GM13976 (cell line): ENCODE results near the gene SLC38A8.

ENCODE experiments used
- DNase-seq: peaks from one replicate; pipeline ENCODE4 v3.0.0; 2012; ENCODE audit warnings: low spot score
- CTCF ChIP-seq: IDR thresholded peaks from 2 replicates; pipeline ENCODE4 v1.5.1; 2012; ENCODE audit warnings: borderline replicate concordance, mild to moderate bottlenecking; ENCODE audit not compliant: insufficient read depth; ENCODE audit errors: extremely low read depth, missing control alignments, control extremely low read depth
- in situ Hi-C: fragments of 300-500 bp; cut with MboI; formaldehyde crosslinking; loops from one replicate; pipeline ENCODE4 v1.12.0; 2022; ENCODE audit warnings: low sequenced_read_pairs, mixed read lengths, inconsistent platforms; ENCODE audit not compliant: unreplicated experiment

SLC38A8 gene

DNA sequence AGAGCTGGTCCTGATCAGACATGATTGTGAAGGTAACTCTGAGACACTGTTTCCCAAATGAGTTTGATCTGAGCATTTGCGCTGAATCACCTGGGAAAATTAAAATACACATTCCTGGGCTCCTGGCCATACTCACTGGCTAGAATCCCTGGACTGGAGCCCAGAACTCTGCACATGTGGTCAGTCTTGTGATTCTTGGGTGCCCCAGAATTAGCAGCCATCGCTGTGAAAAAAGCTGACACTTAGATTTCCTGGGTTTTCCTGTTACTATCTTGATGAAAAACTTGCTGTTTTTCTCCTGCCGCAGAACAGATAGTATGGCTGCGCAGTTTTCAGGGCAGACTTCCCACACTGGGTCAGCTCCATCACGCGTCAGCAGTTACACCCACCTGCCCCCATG, 50.0 kb downstream of the SLC38A8 start:
- no peak for DNase-seq
- TF ChIP-seq CTCF: no peak
- in situ Hi-C loops: no loop called here

DNA sequence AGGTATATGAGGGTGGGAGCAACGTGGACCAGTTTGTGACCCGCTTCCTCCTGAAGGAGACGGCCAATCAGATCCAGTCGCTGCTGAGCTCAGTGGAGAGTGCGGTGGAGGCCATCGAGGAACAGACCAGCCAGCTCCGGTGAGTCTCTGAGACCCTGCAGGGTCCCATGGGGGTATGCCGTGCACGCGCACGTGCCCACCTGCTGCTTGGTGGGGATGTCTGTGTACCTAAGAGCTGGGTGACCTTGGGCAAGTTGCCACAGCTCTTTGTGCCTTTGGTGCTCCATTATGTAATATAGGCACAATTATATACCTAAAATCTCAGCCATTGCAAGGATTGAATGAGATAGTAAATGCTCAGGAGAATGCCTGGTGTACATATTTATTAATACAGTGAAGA, 52.1 kb downstream of the SLC38A8 start:
- DNase-seq: no peak
- TF ChIP-seq CTCF: no peak
- in situ Hi-C loops: no loop called here

- no peak for TF ChIP-seq CTCF
- no peak for DNase-seq
- in situ Hi-C loops: no loop called here
Measured at GRCh38 chr16:83989300-83989699, 53.3 kb downstream of the SLC38A8 start.

DNA sequence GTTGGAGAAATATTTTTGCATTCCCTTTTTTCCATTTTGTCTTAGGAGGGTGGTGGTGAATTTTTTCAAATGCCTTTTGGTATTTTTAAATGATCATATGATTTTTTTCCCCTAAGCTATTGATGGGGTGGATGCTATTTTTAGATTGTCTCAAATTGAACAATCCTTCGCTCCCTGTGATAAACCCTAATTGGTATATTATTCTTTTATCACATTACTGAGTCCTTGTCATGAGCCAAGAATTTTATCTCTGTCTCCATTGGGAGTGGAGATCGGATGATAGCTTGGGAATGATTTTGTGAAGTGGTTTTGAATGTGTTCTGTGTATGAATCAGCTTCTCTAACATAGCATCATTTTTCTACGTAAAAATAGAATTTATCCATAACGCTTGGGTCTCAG, 59.1 kb downstream of the SLC38A8 start:
- no peak for DNase-seq
- TF ChIP-seq CTCF: no peak
- in situ Hi-C loops: no loop called here

DNA sequence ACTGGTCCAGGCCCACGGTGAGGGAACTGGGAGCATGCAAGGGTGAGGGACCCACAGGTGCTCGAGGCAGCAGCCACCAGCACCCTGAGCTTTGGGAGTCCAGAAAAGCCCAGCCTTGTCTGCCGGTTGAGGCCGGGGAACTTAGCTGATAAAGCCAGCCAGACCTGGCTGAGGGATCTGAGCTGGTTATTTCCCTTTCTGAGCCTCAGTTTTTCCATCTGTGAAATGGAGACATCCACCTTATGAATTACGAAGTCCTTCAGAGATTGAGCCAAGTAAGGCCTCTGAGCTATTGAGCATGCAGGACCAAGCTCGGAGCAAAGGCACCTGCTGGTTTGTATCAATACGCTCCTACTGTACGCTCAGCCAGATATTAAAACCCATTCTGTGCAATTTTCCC, 60.8 kb downstream of the SLC38A8 start:
- in situ Hi-C loops: no loop called here
- no peak for TF ChIP-seq CTCF
- DNase-seq: no peak

DNA sequence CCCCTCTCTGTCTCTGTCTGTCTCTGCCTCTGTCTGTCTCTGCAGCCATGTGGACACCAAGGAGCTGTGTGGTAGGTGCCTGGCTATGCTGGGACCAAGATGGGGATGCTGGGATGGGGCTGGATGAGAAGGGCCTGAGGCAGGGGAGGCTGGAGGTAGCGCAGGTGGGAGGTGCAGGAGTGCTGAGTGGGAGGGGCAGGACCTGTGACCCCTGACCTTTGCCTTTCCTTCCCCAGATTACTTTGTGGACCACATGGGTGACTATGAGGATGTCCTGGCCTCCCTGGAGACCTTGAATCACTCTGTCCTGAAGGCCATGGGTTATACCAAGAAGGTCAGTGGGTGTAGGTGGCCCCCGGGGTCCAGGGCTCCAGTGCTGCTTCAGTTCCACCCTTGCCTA, 61.8 kb downstream of the SLC38A8 start:
- TF ChIP-seq CTCF: no peak
- in situ Hi-C loops: no loop called here
- DNase-seq: no peak

- in situ Hi-C loops: loop anchor here (10.0 kb wide), 1 partner anchor 205 kb away; the partner anchor contains the start of gene TAF1C
- no peak for TF ChIP-seq CTCF
- no peak for DNase-seq
Measured at GRCh38 chr16:83979441-83979840, 63.2 kb downstream of the SLC38A8 start.
